ENCODE results near the gene CXCR3. TPM values are rescaled to one million over a fixed set of nuclear protein-coding genes. Genes with fewer than 3 reads are reported as not detected.
"Not testable (repeated sequence)": the region's sequence is repeated elsewhere in the genome, so short reads cannot be mapped to it uniquely, and the experiment has no call there.

The CXCR3 gene
- total RNA-seq (2014; rRNA removed; shearing (Covaris generic)): not detected in 2 replicates

DNA sequence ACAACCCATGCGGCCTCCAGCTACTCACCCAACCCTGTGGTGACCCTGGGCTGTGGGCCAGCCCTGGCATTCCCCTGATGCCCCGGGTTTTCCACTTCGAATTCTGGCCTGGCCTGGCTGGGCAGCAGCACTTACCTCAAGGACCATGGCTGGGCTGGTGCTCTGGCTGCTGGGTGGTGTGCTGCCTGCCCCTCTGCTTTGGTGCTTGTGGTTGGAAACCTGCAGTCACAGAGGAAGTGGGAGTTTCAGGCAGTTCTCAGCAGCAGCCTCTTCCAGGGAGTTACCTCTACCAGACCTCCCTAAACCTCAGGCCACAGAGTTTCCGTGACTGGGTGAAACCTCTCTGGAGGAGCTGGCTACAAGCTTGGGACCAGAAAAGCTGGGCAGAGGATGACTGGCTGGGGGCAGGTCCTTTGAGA, at the start of gene CXCR3:
Gene CXCR3, minus strand, starts transcription at position 209 of the 419 bp plus-strand sequence. Its CDS starts 62 bp downstream, at position 147.
- no peak for DNase-seq (ENCODE audit: low spot score)

DNA sequence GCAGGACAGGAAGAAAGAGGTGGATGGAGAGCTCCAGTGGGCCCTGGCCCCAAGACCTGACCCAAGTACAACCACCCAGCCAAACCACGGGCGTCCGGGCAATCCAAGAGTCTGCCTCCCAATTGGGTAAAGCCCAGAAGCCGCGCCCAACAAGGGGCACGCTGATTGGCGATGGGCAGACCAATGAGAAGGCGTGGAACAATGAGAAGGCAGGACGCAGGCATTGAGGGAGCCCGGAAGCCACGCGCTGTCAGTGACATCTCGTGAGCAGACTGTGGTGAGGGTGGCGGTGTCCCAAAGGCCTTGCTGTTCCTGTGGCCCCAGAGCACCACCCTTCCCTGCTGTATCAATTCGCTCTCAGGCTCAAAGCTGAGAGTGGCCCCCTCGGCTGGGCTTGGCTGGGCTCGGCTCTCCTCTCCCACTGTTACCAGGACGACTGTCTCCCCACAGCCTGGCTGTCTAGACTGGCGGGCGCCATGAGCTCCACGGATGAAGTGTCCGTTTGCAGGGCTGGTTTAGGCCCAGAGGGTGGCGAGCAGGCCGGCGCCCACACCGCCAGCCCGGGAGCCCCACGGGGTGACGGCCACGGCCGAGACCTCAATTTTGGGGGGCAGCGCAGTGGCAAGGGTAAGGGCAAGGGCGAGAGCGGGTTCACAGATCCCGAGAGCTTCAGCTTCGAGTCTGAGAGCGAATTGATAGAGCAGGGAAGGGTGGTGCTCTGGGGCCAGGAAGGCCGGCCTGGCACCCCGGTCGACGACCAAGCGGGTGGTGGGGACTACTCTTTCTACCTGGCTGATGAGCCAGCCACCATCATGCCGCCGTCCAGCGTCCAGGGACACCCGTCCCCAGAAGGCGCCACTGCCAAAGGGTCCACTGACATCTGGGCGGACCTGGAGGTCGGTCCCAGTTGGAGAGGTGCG, 49.3 kb upstream of the CXCR3 start, which contains the start of gene LOC101059915:
Gene LOC101059915, plus strand, starts transcription at position 219 of the 920 bp plus-strand sequence.
- DNase-seq (ENCODE audit: low spot score): no peak

DNA sequence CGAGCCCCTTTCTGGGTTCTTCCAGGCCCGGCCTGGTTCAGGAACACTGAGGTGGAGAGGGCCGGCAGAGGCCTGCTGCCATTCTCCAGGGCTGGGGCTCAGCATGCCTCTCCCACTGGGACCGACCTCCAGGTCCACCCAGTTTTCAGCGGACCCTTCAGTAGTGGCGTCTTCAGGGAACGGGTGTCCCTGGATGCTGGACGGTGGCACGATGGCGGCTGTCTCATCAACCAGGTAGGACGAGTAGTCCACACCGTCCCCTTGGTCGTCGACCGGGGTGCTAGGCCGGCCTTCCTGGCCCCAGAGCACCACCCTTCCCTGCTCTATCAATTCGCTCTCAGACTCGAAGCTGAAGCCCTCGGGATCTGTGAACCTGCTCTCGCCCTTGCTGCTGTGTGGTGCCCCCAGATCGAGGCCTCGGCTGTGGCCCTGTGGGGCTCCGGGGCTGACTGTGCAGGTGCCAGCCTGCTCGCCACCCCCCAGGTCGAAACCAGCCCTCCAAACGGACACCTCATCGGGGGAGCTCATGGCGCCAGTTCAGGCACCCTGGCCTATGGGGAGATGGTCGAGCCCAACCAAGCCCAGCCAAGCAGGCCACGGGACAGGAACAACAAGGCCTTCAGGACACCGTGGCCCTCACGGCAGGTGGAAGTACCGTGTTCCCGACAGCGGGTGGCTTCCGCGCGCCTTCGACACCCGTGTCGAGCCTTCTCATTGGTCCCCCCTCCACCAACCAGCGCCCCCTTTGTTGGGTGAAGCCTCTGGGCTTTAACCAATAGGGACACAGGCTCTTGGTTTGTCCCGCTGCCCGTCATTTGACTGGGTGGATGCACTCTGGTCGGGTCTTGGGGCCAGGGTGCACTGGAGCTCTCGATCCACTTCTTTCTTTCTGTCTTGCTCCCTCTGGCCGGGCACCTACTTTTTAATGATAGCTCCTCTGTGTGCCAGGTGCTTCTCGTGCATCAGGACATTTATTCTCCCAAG, 48.2 kb upstream of the CXCR3 start:
- DNase-seq (ENCODE audit: low spot score): no peak

DNA sequence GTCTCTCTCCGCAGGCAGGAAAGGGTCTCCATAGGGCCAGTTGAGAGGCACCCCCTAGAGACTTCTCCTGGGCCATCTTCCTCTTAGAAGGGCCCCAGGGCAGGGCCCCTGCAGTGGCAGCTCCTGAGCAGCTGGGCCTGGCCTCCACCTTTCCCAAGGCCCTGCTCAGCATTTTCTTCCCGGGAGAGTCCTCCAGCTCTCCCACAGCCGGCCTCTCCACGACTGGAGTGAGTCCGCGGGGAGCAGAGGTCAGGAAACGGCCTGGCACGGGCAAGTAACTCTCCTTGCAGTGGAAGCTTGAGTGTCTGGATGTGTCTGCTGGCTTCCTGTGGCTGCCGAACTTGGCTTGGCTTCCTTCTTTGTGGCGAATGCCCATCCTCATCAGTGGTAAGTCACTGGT, 47.4 kb upstream of the CXCR3 start:
- no peak for DNase-seq (ENCODE audit: low spot score)

DNA sequence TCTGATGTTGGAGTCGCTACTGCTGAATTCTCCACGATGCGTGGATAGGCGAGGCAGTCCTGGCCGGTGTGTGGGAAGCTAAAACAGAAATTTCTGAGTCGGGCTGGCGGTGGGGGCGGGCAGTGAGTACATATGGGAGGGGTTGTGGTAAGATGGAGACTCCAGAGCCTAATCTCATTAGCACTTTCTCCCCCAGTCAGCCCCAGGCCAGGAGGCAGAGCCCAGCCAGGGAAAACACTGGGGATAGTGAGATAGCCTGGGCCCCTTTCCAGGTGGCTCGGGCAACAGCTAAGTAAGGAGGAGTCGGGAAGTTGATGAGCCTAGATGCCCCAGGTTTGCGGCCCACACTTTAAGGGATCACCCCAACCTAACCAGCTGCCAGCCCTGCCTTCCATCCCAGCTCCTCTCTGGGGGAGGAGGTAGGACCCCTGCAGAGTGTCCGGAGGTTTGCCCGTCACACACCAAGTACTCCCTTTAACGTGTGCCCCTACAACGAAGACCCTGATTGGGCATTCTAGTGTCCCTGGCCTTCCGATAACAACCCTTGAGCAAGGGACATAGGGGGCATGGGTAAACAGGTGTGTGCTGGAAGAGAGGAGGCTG, 46.7 kb upstream of the CXCR3 start:
- no peak for DNase-seq (ENCODE audit: low spot score)

DNA sequence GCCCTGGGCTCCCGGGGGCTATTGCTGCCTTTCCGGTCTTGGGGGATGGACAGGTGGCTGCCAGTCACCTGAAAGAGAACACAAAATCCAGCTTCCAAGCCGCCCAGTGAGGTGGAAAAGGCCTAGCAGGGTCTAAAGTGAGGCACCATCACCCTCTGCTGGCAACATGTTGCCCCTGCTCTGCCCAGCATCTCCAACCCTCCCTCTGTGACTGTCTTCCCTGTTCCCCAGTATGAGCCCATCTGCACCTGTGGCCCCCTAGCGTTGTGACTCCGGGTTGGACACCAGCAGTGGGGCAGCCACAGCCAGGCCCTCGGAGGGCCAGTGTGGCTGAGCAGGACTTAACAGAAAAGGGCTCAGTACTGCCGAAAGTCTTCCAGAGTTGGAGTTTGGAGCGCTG, 45.9 kb upstream of the CXCR3 start:
- peak; percentile 27 for DNase-seq (ENCODE audit: low spot score)

DNA sequence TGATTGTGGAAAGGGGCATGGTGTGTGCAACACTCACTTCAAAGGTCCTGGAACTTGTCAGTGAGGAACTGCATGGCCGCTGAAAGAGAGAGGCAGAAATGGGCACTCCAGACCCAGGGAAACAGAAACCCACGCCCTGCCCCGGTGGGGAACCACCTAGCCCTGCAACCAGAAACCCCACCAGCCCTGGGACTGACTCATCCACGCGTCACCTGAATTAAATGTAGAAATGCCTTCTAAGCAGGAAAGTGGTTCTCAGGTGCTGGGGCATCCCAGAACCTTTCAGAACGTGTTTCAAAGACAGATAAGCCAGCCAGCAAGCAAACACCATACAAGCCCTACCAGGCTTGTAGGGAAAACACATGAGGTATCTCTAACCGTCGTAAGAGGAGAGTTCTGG, 44.9 kb upstream of the CXCR3 start:
- not testable (repeated sequence) for DNase-seq (ENCODE audit: low spot score)

DNA sequence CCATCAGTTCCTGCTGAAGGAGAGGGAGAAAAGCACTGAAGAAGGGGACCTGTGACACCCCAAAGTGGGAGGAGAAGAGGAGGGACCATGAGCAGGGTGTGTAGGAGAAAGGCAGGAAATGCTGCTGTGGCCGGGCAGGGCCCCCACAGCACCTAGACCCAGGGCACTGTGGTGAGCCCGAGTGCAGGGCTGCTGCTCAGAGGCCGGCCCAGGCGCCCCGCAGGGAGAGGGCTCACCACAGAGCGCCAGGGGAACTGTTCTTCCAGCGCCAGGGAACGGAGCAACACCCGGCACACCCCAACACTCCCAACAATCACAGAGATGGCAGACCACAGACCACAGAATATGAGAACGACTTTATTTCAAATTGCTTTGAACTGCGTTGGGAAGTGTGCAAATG, 44.3 kb upstream of the CXCR3 start:
- peak; percentile 17 for DNase-seq (ENCODE audit: low spot score)

DNA sequence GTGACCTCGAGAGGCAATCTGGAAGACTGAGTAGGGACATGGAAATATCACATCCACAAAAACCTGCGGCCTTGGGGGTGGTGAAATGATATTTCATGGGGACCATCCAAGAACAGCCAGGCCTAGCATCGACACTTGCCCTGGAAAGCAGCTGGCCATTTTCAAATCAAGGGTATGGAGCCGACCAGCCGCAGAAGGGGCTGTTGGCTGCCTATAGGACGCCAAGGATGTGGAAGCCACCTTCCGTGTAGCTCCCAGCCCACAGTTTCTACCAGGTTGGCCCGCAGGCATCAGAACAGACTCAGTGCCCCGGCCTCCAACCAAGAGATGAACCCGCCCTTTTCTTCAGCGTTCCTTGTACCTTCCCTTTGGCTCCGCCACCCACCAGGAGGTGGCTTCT, 43.6 kb upstream of the CXCR3 start:
- DNase-seq (ENCODE audit: low spot score): no peak

DNA sequence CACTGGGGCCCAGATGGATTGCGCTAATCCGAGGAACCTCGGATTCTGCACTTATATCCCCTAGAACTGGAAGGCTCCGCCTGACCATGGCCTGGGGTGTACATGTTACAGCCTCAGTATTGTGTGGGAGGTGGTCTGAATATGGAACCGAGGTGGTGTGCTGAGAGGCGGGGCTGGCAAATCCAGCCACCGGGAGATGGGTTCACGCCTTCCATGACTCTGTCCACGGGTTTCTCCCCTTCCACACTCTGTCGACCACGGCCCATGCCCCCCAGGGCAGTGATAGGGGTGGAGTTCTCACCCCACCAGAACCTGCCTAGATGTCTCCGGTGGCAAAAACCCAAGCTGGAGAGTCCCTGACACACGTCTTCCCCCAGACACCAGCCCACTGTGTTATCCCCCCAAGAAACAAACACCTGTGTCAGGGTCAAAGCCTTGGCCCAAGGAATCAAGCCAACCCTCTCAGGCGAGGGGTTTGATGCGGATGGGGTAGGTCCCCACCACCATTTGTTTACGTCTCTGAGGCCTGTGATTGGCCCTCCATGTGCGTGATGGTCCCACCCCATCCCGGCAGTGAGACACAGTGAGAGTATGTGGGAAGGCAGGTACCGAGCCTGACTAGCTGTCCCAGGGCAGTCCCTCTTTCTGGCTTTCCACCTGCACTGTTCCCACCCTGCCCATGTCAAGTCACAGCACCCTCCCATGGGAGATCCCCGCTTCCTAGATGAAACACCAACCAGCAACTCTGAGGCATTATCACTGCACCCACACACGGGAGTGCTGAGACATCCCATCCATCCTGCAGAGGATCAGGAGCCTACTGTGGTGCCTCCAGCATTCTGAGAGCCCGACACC, 42.5 kb upstream of the CXCR3 start:
- no peak for DNase-seq (ENCODE audit: low spot score)

DNA sequence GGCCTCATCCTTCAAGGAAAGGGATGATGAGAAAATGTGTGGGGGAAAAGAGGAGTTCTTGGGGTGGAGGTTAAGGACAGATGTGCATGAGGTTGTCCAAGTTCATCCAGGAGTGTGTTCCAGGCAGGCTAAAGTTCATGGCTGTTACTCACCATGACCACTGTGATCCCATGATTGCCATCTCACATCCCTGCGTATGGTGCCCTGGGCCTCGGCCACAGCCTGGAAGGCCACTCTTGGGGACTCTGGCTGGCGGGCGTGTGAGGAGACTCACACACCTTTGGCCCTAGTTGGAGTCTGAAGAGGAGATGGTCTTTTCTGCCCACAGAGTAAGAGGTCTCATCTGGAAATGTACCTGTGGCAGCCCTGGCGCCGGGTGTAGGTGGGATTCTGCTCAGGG, 41.6 kb upstream of the CXCR3 start:
- DNase-seq (ENCODE audit: low spot score): no peak

DNA sequence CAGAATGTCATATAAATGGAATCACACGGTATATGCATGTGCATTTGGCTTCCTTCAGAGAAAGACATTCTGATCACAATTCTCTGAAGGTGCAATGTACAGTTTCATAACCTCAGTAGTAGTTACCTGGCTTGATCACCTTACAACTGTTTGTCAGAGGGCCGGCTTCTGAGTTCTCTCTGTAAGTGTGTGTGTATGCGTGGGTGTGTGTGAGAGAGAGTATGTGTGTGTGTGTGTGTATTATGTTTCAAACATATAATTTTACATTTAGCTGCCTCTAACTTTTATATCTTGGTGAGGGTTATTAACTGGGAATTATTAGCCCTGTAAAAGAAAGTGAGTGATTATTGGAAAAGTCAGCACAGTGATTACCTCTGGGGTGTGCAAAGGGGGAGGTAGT, 41.0 kb upstream of the CXCR3 start:
- DNase-seq (ENCODE audit: low spot score): no peak

DNA sequence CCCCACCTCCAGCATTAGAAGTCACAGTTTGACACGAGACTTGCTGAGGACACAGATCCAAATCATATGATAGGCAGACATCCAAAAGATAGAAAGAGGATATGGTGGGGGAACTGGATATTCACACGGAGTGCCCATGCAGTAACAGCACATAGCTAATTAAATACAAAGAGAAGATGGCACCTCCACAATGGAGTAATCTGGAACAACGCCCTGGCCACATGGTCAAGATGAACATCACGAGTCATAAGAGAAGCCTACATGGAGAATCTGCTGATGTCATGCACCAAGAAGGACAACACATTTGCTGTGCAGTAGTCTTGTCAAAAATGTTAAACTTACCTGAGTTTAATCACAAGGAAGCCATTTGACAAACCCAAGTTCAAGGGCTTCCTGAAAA, 39.0 kb upstream of the CXCR3 start:
- no peak for DNase-seq (ENCODE audit: low spot score)

DNA sequence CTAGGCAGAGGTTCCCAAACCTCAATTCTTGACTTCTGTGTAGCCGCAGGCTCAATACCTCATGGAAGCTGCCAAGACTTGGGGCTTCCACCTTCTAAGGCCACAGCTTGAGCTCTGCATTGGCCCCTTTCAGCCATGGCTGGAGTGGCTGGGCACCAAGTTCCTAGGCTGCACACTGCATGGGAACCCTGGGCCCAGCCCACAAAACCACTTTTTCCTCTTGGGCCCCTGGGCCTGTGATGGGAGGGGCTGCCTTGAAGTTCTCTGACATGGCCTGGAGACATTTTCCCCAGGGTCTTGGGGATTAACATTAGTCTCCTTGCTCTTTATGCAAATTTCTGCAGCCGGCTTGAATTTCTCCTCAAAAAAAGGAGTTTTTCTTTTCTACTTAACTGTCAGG, 35.0 kb upstream of the CXCR3 start:
- no peak for DNase-seq (ENCODE audit: low spot score)

DNA sequence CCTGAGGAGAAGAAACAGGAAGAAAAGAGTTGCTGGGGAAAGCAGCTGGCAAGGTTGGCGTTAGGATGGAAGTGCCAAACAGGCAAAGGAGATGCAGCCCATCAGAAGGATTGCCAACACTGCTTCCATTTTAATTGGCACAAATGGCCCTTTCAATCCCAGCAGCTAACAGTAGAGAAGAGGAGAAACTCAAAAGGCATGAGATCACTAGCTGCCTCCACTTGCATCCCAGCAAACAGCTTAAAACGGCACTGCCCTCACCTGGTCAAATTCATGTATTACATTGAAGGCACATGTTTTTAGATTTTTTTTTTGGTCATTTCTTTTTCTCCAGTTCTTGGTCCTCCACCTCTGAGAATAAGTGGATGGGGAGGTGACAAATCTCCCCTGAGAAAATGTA, 34.1 kb upstream of the CXCR3 start:
- peak; percentile 46 for DNase-seq (ENCODE audit: low spot score)

DNA sequence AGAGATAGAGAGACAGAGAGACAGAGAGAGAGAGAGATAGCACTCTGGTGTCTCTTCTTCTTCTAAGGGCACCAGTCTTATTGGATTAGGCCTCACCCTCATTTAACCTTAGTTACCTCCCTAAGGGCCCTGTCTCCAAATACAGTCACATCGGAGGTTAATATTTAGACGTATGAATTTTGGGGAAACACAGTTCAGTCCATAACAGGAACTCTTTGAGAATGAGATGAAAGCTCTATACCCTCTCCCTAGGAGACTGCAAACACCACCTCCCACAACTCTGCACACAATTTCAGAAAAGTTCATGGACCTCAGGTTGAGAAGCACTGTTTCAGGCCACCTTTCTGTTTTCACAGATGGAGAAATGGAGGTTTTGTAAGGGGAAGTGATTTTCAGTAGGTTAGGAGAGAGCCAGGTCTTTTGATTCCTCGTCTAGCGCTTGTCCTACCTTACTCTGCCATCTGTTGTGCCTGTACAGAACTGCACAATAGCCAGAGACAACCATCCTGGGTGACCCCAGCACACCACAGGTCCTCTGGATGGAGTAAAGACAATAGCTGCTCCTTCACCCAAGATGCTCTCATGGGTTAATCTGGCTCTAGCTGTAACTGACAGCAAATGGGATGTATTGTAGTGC, 32.1 kb upstream of the CXCR3 start:
- DNase-seq (ENCODE audit: low spot score): no peak

DNA sequence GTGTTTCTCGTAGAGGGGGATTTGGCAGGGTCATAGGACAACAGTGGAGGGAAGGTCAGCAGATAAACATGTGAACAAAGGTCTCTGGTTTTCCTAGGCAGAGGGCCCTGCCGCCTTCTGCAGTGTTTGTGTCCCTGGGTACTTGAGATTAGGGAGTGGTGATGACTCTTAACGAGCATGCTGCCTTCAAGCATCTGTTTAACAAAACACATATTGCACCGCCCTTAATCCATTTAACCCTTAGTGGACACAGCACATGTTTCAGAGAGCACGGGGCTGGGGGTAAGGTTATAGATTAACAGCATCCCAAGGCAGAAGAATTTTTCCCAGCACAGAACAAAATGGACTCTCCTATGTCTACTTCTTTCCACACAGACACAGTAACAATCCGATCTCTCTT, 26.1 kb upstream of the CXCR3 start:
- DNase-seq (ENCODE audit: low spot score): not testable (repeated sequence)

DNA sequence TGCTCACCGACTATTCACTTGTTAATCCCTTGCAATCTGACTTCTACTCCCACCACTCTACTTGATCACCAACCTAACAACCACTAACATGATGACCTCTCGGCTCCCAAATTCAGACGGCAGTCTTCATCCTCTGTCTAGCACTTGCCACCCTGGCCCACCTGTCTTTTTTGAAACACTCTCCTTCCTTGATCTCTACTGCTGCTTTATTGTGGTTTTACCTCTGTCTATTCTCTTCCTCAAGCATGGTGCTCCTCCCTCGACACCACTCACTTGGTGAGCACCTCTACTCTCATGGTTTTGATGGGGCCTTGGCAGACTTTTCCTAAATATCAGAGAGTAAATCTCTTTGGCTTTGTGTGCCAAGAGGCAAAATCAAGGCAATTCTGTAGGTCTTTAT, 21.7 kb upstream of the CXCR3 start:
- DNase-seq (ENCODE audit: low spot score): no peak

DNA sequence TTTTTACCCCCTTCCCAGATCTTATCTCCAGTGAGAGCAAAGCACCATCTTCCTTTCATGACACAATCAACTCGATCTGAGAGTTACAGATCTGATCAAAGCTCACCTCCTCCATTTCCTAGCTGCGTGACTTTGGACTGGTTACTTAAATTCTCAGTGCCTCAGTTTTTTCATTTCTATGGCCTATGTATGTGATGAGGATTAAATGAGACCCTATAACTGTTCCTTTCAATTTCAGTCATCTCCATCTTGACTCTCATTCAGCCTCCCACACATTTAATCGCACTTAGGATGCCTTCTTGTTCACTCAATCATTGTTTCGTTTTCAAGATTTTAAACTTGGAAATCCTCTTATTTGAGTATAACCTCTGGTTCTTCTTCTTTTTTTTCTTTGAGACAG, 20.1 kb upstream of the CXCR3 start:
- no peak for DNase-seq (ENCODE audit: low spot score)

DNA sequence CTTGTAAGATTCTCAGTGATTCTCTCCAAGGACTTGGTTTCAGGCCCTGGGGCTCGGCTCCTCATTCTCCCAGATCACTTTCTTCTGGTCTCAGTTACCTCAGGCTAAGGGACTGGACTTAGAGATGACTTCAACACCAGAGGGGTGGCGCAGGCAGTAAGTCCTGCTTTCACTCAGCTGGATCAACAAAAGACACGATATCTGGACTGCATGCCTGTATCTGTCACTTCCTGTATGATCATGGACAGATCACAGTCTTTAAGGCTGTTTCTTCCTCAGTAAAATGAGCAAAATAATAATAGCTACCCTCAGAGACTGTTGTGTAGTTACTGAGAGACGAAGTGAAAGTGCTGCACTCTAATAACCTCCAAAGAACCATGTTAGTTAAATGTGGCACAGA, 19.5 kb upstream of the CXCR3 start:
- DNase-seq (ENCODE audit: low spot score): no peak

DNA sequence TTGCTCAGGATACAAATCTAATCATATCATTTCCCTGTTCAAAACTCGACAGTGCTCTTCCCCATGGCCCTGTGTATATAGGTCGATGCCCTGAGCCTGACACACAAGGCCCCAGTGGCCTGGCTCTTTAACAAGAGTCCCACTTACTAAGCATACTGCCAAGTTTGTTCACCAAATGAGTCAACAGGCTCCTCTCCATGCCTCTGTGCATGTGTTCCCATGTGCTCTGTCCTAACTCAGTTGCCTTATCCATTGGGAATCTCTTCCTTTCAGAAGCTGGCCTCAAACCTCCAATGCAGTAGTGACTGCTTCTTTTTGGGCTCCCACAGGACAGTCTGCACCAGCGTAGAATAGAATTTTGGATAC, 18.9 kb upstream of the CXCR3 start:
- no peak for DNase-seq (ENCODE audit: low spot score)

Measured in H4 (cell line).